HCT116 (cell line): Measurements from ENCODE around the gene RAPGEF6. TPM values are rescaled to one million over a fixed set of nuclear protein-coding genes. Genes with fewer than 3 reads are reported as not detected.

ENCODE experiments used
- ATAC-seq: fragments of 200-7000 bp; cut with Tn5 transposase; 2 replicates; pipeline ENCODE4 v1.9.1; 2020; ENCODE audit warnings: mild to moderate bottlenecking, moderate library complexity
- BruUV-seq: library from RNA; stranded (reverse); fragments of 400-500 nt; replicated peaks from 2 replicates; lab custom pipeline; 2021; lab: Mats Ljungman, UMichigan
- CTCF ChIA-PET: fragments of 300-600 bp; sonication (Branson Sonifier 250); formaldehyde crosslinking; loops from one replicate; lab custom pipeline; 2021; ENCODE audit warnings: antibody characterized with exemption; lab: Charles Lee
- POLR2A ChIA-PET: fragments of 300-600, 350-600 bp; sonication (Branson Sonifier 250); formaldehyde crosslinking; loops from one replicate; lab custom pipeline; 2021; ENCODE audit warnings: antibody characterized with exemption; lab: Charles Lee
- RAD21 ChIA-PET, 2 experiments: fragments of 300-600 bp; sonication (Branson Sonifier 250); formaldehyde crosslinking; loops; one replicate each; lab custom pipeline; 2023; ENCODE audit warnings: low total read pairs in 2 of 2; ENCODE audit not compliant: uncharacterized antibody in 2 of 2, unreplicated experiment in 2 of 2, low non-redundant PET in 1 of 2; lab: Charles Lee
- DNase-seq: peaks from one replicate; pipeline ENCODE4 v3.0.0-alpha.2; 2010; ENCODE audit warnings: low read depth, low spot score
- H2AFZ ChIP-seq: fragments of 200-600 bp; shearing (Covaris generic), sonication (generic); 2 replicates; pipeline ENCODE4 v1.6.1; 2017; ENCODE audit warnings: low read depth, mixed run types, mixed read lengths, antibody characterized with exemption, low read length; ENCODE audit not compliant: poor library complexity, severe bottlenecking
- H3K27ac ChIP-seq: 2 replicates; pipeline ENCODE4 v1.5.1; 2012; ENCODE audit warnings: low read depth, low read length
- H3K27me3 ChIP-seq: fragments of 200-600 bp; sonication (generic); 2 replicates; pipeline ENCODE4 v1.6.1; 2016; ENCODE audit warnings: mixed run types, low read length, mixed read lengths; ENCODE audit not compliant: insufficient read depth
- H3K36me3 ChIP-seq, 2 experiments: fragments of 200-500 bp in 1 of 2; fragments of 200-600 bp in 1 of 2; sonication (Bioruptor generic) in 1 of 2; sonication (generic) in 1 of 2; 2 replicates each; pipeline versions ENCODE4 v1.5.1 to v1.6.1; 2014 to 2016; ENCODE audit warnings: low read length in 2 of 2, inconsistent platforms in 1 of 2, mixed read lengths in 1 of 2, mixed run types in 1 of 2; ENCODE audit not compliant: insufficient read depth in 2 of 2, control insufficient read depth in 1 of 2
- H3K4me1 ChIP-seq, 2 experiments: fragments of 200-600 bp in 1 of 2; sonication (generic) in 1 of 2; 2 replicates each; pipeline versions ENCODE4 v1.5.1 to v1.6.1; 2012 to 2017; ENCODE audit warnings: low read length in 2 of 2, inconsistent platforms in 1 of 2, mild to moderate bottlenecking in 1 of 2, mixed read lengths in 1 of 2, mixed run types in 1 of 2, moderate library complexity in 1 of 2; ENCODE audit not compliant: insufficient read depth in 2 of 2, control insufficient read depth in 1 of 2
- H3K4me2 ChIP-seq: fragments of 200-600 bp; sonication (generic); 2 replicates; pipeline ENCODE4 v1.6.1; 2017; ENCODE audit warnings: mixed run types, low read length, mixed read lengths
- H3K4me3 ChIP-seq, 2 experiments: fragments of 200-600 bp in 1 of 2; sonication (generic) in 1 of 2; replicated peaks in 1 of 2; 2 replicates each; pipeline ENCODE4 v1.5.1; 2011 to 2016; ENCODE audit warnings: low read length in 2 of 2, control low read depth in 1 of 2, low read depth in 1 of 2, mild to moderate bottlenecking in 1 of 2, mixed read lengths in 1 of 2, mixed run types in 1 of 2
- H3K79me2 ChIP-seq: fragments of 200-600 bp; sonication (generic); 2 replicates; pipeline ENCODE4 v1.6.1; 2017; ENCODE audit warnings: mild to moderate bottlenecking, mixed run types, low read length, moderate library complexity, mixed read lengths; ENCODE audit not compliant: insufficient read depth
- H3K9ac ChIP-seq: fragments of 200-600 bp; sonication (generic); 2 replicates; pipeline ENCODE4 v1.6.1; 2016; ENCODE audit warnings: low read length, mixed read lengths
- H3K9me2 ChIP-seq: fragments of 200-600 bp; sonication (generic), shearing (Covaris generic); 2 replicates; pipeline ENCODE4 v1.6.1; 2017; ENCODE audit warnings: mixed run types, mild to moderate bottlenecking, moderate library complexity; ENCODE audit not compliant: insufficient read depth
- H3K9me3 ChIP-seq, 2 experiments: fragments of 200-500 bp in 1 of 2; fragments of 200-600 bp in 1 of 2; sonication (Bioruptor generic) in 1 of 2; sonication (generic) in 1 of 2; 2 replicates each; pipeline ENCODE4 v1.6.1; 2014 to 2017; ENCODE audit warnings: low read length in 2 of 2, mixed read lengths in 2 of 2, inconsistent platforms in 1 of 2, low read depth in 1 of 2, mild to moderate bottlenecking in 1 of 2, mixed run types in 1 of 2, moderate library complexity in 1 of 2; ENCODE audit not compliant: control insufficient read depth in 1 of 2, insufficient read depth in 1 of 2
- H4K20me1 ChIP-seq: fragments of 200-600 bp; sonication (generic), shearing (Covaris generic); 2 replicates; pipeline ENCODE4 v1.6.1; 2017; ENCODE audit warnings: mixed run types, mild to moderate bottlenecking, moderate library complexity; ENCODE audit not compliant: insufficient read depth
- CEBPB ChIP-seq: IDR thresholded peaks from 2 replicates; pipeline ENCODE4 v1.6.1; 2012; ENCODE audit warnings: low read depth
- EGR1 ChIP-seq: IDR thresholded peaks from 2 replicates; pipeline ENCODE4 v1.6.1; 2012; ENCODE audit warnings: low read depth
- EZH2 ChIP-seq: fragments of 200-600 bp; sonication (generic); IDR thresholded peaks from 2 replicates; pipeline ENCODE4 v1.6.1; 2017; ENCODE audit warnings: antibody characterized with exemption, mixed run types
- EZH2phosphoT487 ChIP-seq: fragments of 200-600 bp; IDR thresholded peaks from 2 replicates; pipeline ENCODE4 v1.6.1; 2018; ENCODE audit warnings: antibody characterized with exemption, borderline replicate concordance
- FOSL1 ChIP-seq: IDR thresholded peaks from 2 replicates; pipeline ENCODE4 v1.6.1; 2012; ENCODE audit warnings: low read depth
- JUND ChIP-seq: IDR thresholded peaks from 2 replicates; pipeline ENCODE4 v1.6.1; 2012
- POLR2A ChIP-seq: IDR thresholded peaks from 2 replicates; pipeline ENCODE4 v1.7.0; 2011; ENCODE audit warnings: borderline replicate concordance; ENCODE audit not compliant: insufficient read depth, insufficient read length; ENCODE audit errors: extremely low read depth
- POLR2AphosphoS5 ChIP-seq: IDR thresholded peaks from 2 replicates; pipeline ENCODE4 v1.6.1; 2011; ENCODE audit warnings: mild to moderate bottlenecking, low read depth, low read length, moderate library complexity
- RAD21 ChIP-seq: IDR thresholded peaks from 2 replicates; pipeline ENCODE4 v1.6.1; 2012; ENCODE audit warnings: low read depth, mild to moderate bottlenecking
- SIN3A ChIP-seq: IDR thresholded peaks from 2 replicates; pipeline ENCODE4 v1.6.1; 2012; ENCODE audit warnings: low read depth
- SP1 ChIP-seq: IDR thresholded peaks from 2 replicates; pipeline ENCODE4 v1.6.1; 2012; ENCODE audit warnings: low read depth
- TCF7L2 ChIP-seq: IDR thresholded peaks from 2 replicates; pipeline ENCODE4 v1.7.0; 2011; ENCODE audit warnings: borderline replicate concordance, inconsistent platforms; ENCODE audit not compliant: insufficient read depth, insufficient read length; ENCODE audit errors: extremely low read depth
- ZFX ChIP-seq: fragments of 450-650 bp; IDR thresholded peaks from 2 replicates; pipeline ENCODE4 v1.6.1; 2017
- ZNF274 ChIP-seq: fragments of 200-500 bp; sonication (Bioruptor generic); IDR thresholded peaks from 2 replicates; pipeline ENCODE4 v1.6.1; 2014; ENCODE audit warnings: mild to moderate bottlenecking, low read depth, low read length, inconsistent platforms
- intact Hi-C: fragments of 100-400 bp; cut with micrococcal nuclease; formaldehyde crosslinking; loops from 2 replicates; pipeline ENCODE4 v1.10.0; 2022
- total RNA-seq: library from RNA; stranded (reverse); gene quantifications from one replicate; pipeline ENCODE4 v1.2.1, GENCODE V29; 2021; ENCODE audit not compliant: unreplicated experiment
- TF ChIP-seq, protein P1 (sequence below): IDR thresholded peaks from 2 replicates; pipeline ENCODE4 v1.6.1; 2011; ENCODE audit warnings: mild to moderate bottlenecking, low read length, moderate library complexity; ENCODE audit not compliant: insufficient replicate concordance; ENCODE audit errors: extremely low read depth
- TF ChIP-seq, protein P2 (sequence below): IDR thresholded peaks from 2 replicates; pipeline ENCODE4 v1.6.1; 2012
- TF ChIP-seq, protein P3 (sequence below): IDR thresholded peaks from 2 replicates; pipeline ENCODE4 v1.6.1; 2012; ENCODE audit warnings: low read depth
- TF ChIP-seq, protein P4 (sequence below), 3 experiments: fragments of 200-600 bp in 1 of 3; sonication (generic) in 1 of 3; IDR thresholded peaks in 2 of 3; conservative IDR thresholded peaks in 1 of 3; 2 replicates each; pipeline ENCODE4 v1.5.1; 2012 to 2017; ENCODE audit warnings: low read depth in 2 of 3, low read length in 2 of 3, antibody characterized with exemption in 1 of 3, borderline replicate concordance in 1 of 3, control low read depth in 1 of 3, mild to moderate bottlenecking in 1 of 3, mixed read lengths in 1 of 3, mixed run types in 1 of 3, moderate library complexity in 1 of 3; ENCODE audit not compliant: insufficient read depth in 1 of 3
- TF ChIP-seq, protein P5 (sequence below): IDR thresholded peaks from 2 replicates; pipeline ENCODE4 v1.6.1; 2012

The RAPGEF6 gene
- total RNA-seq, 1 experiment from 2014 or later = 18.4 TPM

DNA sequence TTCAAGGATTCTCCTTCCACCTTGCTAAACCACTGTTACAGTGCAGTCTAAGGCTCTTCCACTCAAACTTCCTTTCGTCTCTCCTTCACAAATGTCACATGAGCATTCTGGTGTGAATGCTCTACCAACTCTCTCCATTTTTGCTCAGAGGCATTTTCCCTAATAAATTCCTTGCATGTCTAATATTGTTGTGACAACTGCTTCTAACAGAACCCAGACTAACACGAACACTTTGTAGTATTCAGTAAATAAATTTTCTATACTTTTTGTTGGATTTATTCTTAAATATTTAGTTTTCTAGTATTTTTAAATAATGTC is 24.0 kb downstream of the RAPGEF6 start:
- no peak overlapping the region for H3K27ac ChIP-seq

More for the DNA sequence above, 24.0 kb downstream of the RAPGEF6 start:
- Histone ChIP-seq H3K36me3 (no peaks in the 10 kb centered on the region), H3K4me3 (no peak overlapping the region), H3K4me1 (peaks cover 6 to 24% of the 10 kb centered on the region in 2 experiments; a peak in 3 of 4 replicates), H2AFZ (no peak overlapping the region), H3K4me2 (peak overlapping the region; percentile 34), H3K79me2 (peaks cover 99% of the 10 kb centered on the region), H3K9me2 (no peaks in the 10 kb centered on the region), H4K20me1 (no peaks in the 10 kb centered on the region), H3K27me3 (no peaks in the 10 kb centered on the region), H3K9ac (no peak overlapping the region), H3K9me3 (no peaks in the 10 kb centered on the region)
- BruUV-seq = no TSS peak
- ChIA-PET POLR2A (no interaction called here), CTCF (interaction anchor here (1.2 kb wide), 1 partner anchor 22 kb away, joined by 3 read pairs; no protein-coding TSS in a partner anchor), RAD21 (no interaction called here)
- DNase-seq (no peak), ATAC-seq (0 out of 2 replicates have a peak, but pooled peaks have one; percentile 19)
- TF ChIP-seq, protein P1, sequence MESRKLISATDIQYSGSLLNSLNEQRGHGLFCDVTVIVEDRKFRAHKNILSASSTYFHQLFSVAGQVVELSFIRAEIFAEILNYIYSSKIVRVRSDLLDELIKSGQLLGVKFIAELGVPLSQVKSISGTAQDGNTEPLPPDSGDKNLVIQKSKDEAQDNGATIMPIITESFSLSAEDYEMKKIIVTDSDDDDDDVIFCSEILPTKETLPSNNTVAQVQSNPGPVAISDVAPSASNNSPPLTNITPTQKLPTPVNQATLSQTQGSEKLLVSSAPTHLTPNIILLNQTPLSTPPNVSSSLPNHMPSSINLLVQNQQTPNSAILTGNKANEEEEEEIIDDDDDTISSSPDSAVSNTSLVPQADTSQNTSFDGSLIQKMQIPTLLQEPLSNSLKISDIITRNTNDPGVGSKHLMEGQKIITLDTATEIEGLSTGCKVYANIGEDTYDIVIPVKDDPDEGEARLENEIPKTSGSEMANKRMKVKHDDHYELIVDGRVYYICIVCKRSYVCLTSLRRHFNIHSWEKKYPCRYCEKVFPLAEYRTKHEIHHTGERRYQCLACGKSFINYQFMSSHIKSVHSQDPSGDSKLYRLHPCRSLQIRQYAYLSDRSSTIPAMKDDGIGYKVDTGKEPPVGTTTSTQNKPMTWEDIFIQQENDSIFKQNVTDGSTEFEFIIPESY = no peak
- TF ChIP-seq EZH2 (no peak), SIN3A (no peak), FOSL1 (no peak), ZNF274 (no peak), EZH2phosphoT487 (no peak), ZFX (no peak), POLR2A (no peak), TCF7L2 (no peak), CEBPB (no peak), EGR1 (no peak), POLR2AphosphoS5 (no peak), JUND (no peak), RAD21 (no peak), SP1 (no peak)
- TF ChIP-seq, protein P2, sequence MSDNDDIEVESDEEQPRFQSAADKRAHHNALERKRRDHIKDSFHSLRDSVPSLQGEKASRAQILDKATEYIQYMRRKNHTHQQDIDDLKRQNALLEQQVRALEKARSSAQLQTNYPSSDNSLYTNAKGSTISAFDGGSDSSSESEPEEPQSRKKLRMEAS = no peak
- TF ChIP-seq, protein P3, sequence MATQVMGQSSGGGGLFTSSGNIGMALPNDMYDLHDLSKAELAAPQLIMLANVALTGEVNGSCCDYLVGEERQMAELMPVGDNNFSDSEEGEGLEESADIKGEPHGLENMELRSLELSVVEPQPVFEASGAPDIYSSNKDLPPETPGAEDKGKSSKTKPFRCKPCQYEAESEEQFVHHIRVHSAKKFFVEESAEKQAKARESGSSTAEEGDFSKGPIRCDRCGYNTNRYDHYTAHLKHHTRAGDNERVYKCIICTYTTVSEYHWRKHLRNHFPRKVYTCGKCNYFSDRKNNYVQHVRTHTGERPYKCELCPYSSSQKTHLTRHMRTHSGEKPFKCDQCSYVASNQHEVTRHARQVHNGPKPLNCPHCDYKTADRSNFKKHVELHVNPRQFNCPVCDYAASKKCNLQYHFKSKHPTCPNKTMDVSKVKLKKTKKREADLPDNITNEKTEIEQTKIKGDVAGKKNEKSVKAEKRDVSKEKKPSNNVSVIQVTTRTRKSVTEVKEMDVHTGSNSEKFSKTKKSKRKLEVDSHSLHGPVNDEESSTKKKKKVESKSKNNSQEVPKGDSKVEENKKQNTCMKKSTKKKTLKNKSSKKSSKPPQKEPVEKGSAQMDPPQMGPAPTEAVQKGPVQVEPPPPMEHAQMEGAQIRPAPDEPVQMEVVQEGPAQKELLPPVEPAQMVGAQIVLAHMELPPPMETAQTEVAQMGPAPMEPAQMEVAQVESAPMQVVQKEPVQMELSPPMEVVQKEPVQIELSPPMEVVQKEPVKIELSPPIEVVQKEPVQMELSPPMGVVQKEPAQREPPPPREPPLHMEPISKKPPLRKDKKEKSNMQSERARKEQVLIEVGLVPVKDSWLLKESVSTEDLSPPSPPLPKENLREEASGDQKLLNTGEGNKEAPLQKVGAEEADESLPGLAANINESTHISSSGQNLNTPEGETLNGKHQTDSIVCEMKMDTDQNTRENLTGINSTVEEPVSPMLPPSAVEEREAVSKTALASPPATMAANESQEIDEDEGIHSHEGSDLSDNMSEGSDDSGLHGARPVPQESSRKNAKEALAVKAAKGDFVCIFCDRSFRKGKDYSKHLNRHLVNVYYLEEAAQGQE = no peak
- TF ChIP-seq, protein P4, sequence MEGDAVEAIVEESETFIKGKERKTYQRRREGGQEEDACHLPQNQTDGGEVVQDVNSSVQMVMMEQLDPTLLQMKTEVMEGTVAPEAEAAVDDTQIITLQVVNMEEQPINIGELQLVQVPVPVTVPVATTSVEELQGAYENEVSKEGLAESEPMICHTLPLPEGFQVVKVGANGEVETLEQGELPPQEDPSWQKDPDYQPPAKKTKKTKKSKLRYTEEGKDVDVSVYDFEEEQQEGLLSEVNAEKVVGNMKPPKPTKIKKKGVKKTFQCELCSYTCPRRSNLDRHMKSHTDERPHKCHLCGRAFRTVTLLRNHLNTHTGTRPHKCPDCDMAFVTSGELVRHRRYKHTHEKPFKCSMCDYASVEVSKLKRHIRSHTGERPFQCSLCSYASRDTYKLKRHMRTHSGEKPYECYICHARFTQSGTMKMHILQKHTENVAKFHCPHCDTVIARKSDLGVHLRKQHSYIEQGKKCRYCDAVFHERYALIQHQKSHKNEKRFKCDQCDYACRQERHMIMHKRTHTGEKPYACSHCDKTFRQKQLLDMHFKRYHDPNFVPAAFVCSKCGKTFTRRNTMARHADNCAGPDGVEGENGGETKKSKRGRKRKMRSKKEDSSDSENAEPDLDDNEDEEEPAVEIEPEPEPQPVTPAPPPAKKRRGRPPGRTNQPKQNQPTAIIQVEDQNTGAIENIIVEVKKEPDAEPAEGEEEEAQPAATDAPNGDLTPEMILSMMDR (IDR thresholded peaks at IDR 0.05 in 2 of 3, conservative IDR thresholded peaks at IDR 0.05 in 1 of 3; ENCODE audit: borderline replicate concordance in 1 of 3, insufficient read depth in 1 of 3, low read depth in 2 of 3, low read length in 2 of 3) = no peak
- TF ChIP-seq, protein P5, sequence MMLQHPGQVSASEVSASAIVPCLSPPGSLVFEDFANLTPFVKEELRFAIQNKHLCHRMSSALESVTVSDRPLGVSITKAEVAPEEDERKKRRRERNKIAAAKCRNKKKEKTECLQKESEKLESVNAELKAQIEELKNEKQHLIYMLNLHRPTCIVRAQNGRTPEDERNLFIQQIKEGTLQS = no peak
- intact Hi-C loops = no loop called here
